HCT116 (cell line): Measurements from ENCODE around the gene NLGN4Y.

Source experiments
- ATF3 ChIP-seq: IDR thresholded peaks from 2 replicates; pipeline ENCODE4 v1.6.1; 2012
- CBX3 ChIP-seq: IDR thresholded peaks from 2 replicates; pipeline ENCODE4 v1.6.1; 2012; ENCODE audit warnings: low read depth
- CEBPB ChIP-seq: IDR thresholded peaks from 2 replicates; pipeline ENCODE4 v1.6.1; 2012; ENCODE audit warnings: low read depth
- CTCF ChIP-seq, 3 experiments: fragments of 200-600 bp in 1 of 3; sonication (generic) in 1 of 3; IDR thresholded peaks in 2 of 3; conservative IDR thresholded peaks in 1 of 3; 2 replicates each; pipeline ENCODE4 v1.5.1; 2012 to 2017; ENCODE audit warnings: low read depth in 2 of 3, low read length in 2 of 3, antibody characterized with exemption in 1 of 3, borderline replicate concordance in 1 of 3, control low read depth in 1 of 3, mild to moderate bottlenecking in 1 of 3, mixed read lengths in 1 of 3, mixed run types in 1 of 3, moderate library complexity in 1 of 3; ENCODE audit not compliant: insufficient read depth in 1 of 3
- EGR1 ChIP-seq: IDR thresholded peaks from 2 replicates; pipeline ENCODE4 v1.6.1; 2012; ENCODE audit warnings: low read depth
- ELF1 ChIP-seq: IDR thresholded peaks from 2 replicates; pipeline ENCODE4 v1.6.1; 2012; ENCODE audit warnings: low read depth, borderline replicate concordance
- JUND ChIP-seq: IDR thresholded peaks from 2 replicates; pipeline ENCODE4 v1.6.1; 2012
- POLR2A ChIP-seq: IDR thresholded peaks from 2 replicates; pipeline ENCODE4 v1.7.0; 2011; ENCODE audit warnings: borderline replicate concordance; ENCODE audit not compliant: insufficient read depth, insufficient read length; ENCODE audit errors: extremely low read depth
- RAD21 ChIP-seq: IDR thresholded peaks from 2 replicates; pipeline ENCODE4 v1.6.1; 2012; ENCODE audit warnings: low read depth, mild to moderate bottlenecking
- REST ChIP-seq: IDR thresholded peaks from 2 replicates; pipeline ENCODE4 v1.6.1; 2012; ENCODE audit warnings: low read depth
- SP1 ChIP-seq: IDR thresholded peaks from 2 replicates; pipeline ENCODE4 v1.6.1; 2012; ENCODE audit warnings: low read depth
- TCF7L2 ChIP-seq: IDR thresholded peaks from 2 replicates; pipeline ENCODE4 v1.7.0; 2011; ENCODE audit warnings: borderline replicate concordance, inconsistent platforms; ENCODE audit not compliant: insufficient read depth, insufficient read length; ENCODE audit errors: extremely low read depth
- ZBTB33 ChIP-seq: IDR thresholded peaks from 2 replicates; pipeline ENCODE4 v1.6.1; 2011; ENCODE audit warnings: mild to moderate bottlenecking, low read length, moderate library complexity; ENCODE audit not compliant: insufficient replicate concordance; ENCODE audit errors: extremely low read depth

GRCh38 chrY:14828531-14828930, 304.2 kb downstream of the NLGN4Y start:
- TF ChIP-seq ZBTB33, result no peak
- TF ChIP-seq ATF3, result no peak
- TF ChIP-seq ELF1, result no peak
- no peak for TF ChIP-seq POLR2A
- no peak for TF ChIP-seq EGR1
- TF ChIP-seq CEBPB, result no peak
- no peak for TF ChIP-seq CTCF (IDR thresholded peaks at IDR 0.05 in 2 of 3, conservative IDR thresholded peaks at IDR 0.05 in 1 of 3; ENCODE audit: borderline replicate concordance in 1 of 3, insufficient read depth in 1 of 3, low read depth in 2 of 3, low read length in 2 of 3)
- TF ChIP-seq CBX3, result no peak
- no peak for TF ChIP-seq RAD21
- TF ChIP-seq JUND, result no peak
- TF ChIP-seq SP1, result no peak
- TF ChIP-seq TCF7L2, result no peak
- TF ChIP-seq REST, result no peak
